B cell (primary cell): ENCODE measurements around the gene MALRD1.

ENCODE experiments used
- CTCF ChIP-seq: fragments of 200-600 bp; IDR thresholded peaks from one replicate; pipeline ENCODE4 v1.8.0; 2022; ENCODE audit warnings: antibody characterized with exemption, mild to moderate bottlenecking
- EZH2 ChIP-seq: IDR thresholded peaks from 2 replicates; pipeline ENCODE4 v1.6.1; 2012; ENCODE audit warnings: borderline replicate concordance, low read depth, mild to moderate bottlenecking, moderate library complexity, low read length; ENCODE audit not compliant: insufficient read depth, poor library complexity, severe bottlenecking

GRCh38 chr10:19762026-19762425, 713.4 kb downstream of the MALRD1 start:
- TF ChIP-seq CTCF (no peak), EZH2 (no peak)
